Measurements from ENCODE around the gene CTNNA3. TPM values are rescaled to one million over a fixed set of nuclear protein-coding genes. Genes with fewer than 3 reads are reported as not detected.
"Not testable (repeated sequence)": the region's sequence is repeated elsewhere in the genome, so short reads cannot be mapped to it uniquely, and the experiment has no call there.

Gene CTNNA3
- total RNA-seq, 1 donor from 2014 or later = not detected

DNA sequence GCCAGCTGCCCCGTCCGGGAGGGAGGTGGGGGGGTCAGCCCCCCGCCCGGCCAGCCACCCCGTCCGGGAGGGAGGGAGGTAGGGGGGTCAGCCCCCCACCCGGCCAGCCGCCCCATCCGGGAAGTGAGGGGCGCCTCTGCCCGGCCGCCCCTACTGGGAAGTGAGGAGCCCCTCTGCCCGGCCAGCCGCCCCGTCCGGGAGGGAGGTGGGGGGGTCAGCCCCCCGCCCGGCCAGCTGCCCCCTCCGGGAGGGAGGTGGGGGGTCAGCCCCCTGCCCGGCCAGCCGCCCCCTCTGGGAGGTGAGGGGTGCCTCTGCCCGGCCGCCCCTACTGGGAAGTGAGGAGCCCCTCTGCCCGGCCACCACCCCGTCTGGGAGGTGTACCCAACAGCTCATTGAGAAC lies 4.1 kb downstream of the CTNNA3 start:
- H3K36me3 Mint-ChIP-seq (ENCODE audit: low read depth); H3K4me1 Mint-ChIP-seq (ENCODE audit: low read depth); H3K4me3 Mint-ChIP-seq; intact Hi-C loops (cut with micrococcal nuclease); H3K9me3 Mint-ChIP-seq; DNase-seq (ENCODE audit: low spot score); H3K27ac Mint-ChIP-seq: not testable (repeated sequence)
- H3K27me3 Mint-ChIP-seq (ENCODE audit: insufficient read depth) = peaks cover 32% of the 10 kb centered on the region

DNA sequence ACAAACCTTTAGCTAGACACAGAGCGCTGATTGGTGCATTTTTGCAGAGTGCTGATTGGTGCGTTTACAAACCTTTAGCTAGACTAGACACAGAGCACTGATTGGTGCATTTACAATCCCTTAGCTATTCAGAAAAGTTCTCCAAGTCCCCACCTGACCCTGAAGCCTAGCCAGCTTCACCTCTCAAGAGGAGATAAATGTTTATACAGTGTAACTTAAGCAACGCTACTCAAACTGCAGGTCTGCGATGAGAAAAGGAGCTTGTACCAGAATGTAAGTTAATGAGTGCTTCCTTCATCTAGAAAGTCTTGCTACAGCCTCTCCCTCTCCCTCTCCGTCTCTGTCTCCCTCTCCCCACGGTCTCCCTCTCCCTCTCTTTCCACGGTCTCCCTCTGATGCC lies 5.5 kb downstream of the CTNNA3 start:
- H3K27me3 Mint-ChIP-seq (ENCODE audit: insufficient read depth) = peaks cover 20% of the 10 kb centered on the region
- H3K4me3 Mint-ChIP-seq; intact Hi-C loops (cut with micrococcal nuclease); DNase-seq (ENCODE audit: low spot score); H3K36me3 Mint-ChIP-seq (ENCODE audit: low read depth); H3K9me3 Mint-ChIP-seq; H3K27ac Mint-ChIP-seq; H3K4me1 Mint-ChIP-seq (ENCODE audit: low read depth): not testable (repeated sequence)

DNA sequence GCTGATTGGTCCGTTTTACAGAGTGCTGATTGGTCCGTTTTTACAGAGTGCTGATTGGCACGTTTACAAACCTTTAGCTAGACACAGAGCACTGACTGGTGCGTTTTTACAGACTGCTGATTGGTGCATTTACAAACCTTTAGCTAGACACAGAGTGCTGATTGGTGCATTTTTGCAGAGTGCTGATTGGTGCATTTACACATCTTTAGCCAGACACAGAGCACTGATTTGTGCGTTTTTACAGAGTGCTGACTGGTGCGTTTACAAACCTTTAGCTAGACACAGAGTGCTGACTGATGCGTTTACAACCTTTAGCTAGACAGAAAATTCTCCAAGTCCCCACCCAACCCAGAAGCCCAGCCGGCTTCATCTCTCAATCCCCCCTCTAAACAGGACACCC lies 11.9 kb downstream of the CTNNA3 start:
- peaks cover 34% of the 10 kb centered on the region for H3K9me3 Mint-ChIP-seq
- DNase-seq (ENCODE audit: low spot score); H3K4me1 Mint-ChIP-seq (ENCODE audit: low read depth); H3K27ac Mint-ChIP-seq; H3K4me3 Mint-ChIP-seq; intact Hi-C loops (cut with micrococcal nuclease); H3K36me3 Mint-ChIP-seq (ENCODE audit: low read depth); H3K27me3 Mint-ChIP-seq (ENCODE audit: insufficient read depth): not testable (repeated sequence)

DNA sequence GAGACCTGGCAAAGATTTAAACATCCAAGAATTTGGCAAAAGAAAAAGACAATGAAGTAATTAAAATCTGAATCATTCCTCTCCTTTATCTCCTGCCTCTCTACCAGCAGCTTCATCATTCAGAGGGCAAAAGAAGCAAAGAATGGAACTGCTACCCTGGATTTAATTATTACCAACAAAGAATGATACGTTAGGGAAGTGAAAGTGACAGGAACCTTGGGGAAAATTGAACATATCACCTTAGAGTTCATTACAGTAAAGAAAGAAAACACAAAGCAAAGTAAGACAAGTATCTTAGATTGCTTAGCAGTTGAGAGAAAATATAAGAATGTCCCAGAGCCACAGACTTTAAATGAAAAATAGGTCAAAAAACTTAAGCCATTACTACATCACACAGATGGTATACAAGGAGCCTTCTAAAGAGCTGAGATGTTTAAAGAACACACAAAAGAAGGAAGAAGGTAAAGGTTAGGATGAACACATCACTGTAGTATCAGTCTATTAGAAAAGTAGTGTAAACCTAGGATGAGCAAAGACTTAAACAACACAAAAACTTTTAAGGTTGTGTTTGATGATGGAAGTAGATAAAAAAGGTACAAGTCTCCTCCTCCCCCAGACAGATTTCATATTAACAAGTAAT lies 17.5 kb downstream of the CTNNA3 start:
- Mint-ChIP-seq H3K27me3 (ENCODE audit: insufficient read depth) (peaks cover 25% of the 10 kb centered on the region), H3K4me1 (ENCODE audit: low read depth) (no peaks in the 10 kb centered on the region), H3K36me3 (ENCODE audit: low read depth) (no peaks in the 10 kb centered on the region), H3K9me3 (peaks cover 7% of the 10 kb centered on the region), H3K27ac (no peak overlapping the region), H3K4me3 (no peak overlapping the region)
- DNase-seq (ENCODE audit: low spot score) = no peak
- intact Hi-C loops (cut with micrococcal nuclease) = no loop called here

DNA sequence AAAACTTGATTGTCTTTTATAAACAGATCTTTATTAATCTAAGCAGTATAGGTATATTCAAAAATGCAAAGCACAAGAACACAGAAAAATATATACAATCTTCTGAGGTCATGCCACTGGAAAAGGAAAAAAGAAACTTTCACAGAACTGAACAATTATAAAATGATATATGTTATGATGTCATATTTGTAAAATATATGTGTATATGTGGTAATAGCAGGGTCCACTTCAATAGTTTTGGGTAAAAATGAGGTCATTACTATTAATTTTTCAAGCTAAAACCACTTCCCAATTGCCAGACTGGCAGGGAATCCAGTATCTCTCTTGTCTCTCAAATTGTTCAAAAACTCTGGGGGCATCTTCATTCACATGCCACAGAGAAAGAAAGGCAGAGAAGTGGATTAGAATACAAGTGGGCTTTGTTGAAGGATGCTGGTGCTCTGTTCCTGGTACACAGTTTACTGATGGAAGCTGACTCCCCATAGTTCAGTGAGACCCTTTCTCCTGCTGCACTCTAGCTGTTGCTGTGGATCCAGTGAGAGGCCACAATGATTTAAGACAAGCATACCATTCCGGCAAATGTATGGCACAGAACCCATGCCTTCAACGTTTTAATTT lies 19.7 kb downstream of the CTNNA3 start:
- no peak for DNase-seq (ENCODE audit: low spot score)
- intact Hi-C loops (cut with micrococcal nuclease) = no loop called here
- no peaks in the 10 kb centered on the region for H3K9me3 Mint-ChIP-seq
- no peak overlapping the region for H3K4me3 Mint-ChIP-seq
- H3K36me3 Mint-ChIP-seq (ENCODE audit: low read depth) = no peaks in the 10 kb centered on the region
- no peak overlapping the region for H3K27ac Mint-ChIP-seq
- no peaks in the 10 kb centered on the region for H3K4me1 Mint-ChIP-seq (ENCODE audit: low read depth)
- peaks cover 25% of the 10 kb centered on the region for H3K27me3 Mint-ChIP-seq (ENCODE audit: insufficient read depth)

DNA sequence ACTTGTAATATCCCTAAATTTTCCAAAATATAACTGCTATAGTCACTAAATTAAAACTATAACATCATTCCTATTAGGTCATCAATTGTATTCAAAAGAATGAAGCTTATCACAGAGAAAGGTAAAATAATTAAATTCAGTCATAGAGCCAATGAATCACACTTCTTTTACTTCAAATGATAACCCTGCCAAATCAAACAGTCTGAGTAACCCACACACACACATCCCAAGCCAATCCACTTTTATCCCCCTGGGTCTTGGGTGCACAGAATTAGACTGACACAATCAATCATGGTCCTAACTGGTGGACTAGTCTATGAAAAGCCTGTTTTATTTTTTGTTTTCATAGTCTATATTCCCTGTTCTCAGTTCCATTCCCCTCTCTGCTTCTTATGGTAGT lies 25.6 kb downstream of the CTNNA3 start:
- intact Hi-C loops (cut with micrococcal nuclease) = no loop called here
- H3K4me1 Mint-ChIP-seq (ENCODE audit: low read depth) = no peaks in the 10 kb centered on the region
- H3K27me3 Mint-ChIP-seq (ENCODE audit: insufficient read depth) = peaks cover 11% of the 10 kb centered on the region
- H3K4me3 Mint-ChIP-seq = no peak overlapping the region
- no peaks in the 10 kb centered on the region for H3K9me3 Mint-ChIP-seq
- no peak overlapping the region for H3K27ac Mint-ChIP-seq
- no peaks in the 10 kb centered on the region for H3K36me3 Mint-ChIP-seq (ENCODE audit: low read depth)
- no peak for DNase-seq (ENCODE audit: low spot score)

DNA sequence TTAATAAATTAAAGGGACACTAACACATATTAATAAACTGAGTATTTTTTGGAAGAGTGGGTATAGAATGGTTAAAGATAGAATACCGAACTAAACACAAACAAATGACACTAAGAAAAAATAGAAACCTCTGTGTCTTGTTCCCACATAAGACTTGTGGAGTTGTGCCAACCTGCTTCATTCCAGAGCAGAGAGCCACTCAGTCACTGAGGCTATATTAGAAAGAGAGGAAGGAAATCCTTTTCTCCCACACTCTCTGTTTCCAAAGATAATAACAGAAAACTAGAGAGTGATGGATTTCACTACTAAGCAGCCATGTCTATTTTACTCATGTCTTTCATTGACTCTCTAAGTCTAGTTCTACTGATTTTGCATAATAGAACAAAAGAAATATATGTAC lies 26.0 kb downstream of the CTNNA3 start:
- intact Hi-C loops (cut with micrococcal nuclease) = no loop called here
- Mint-ChIP-seq H3K4me3 (no peak overlapping the region), H3K27ac (no peak overlapping the region), H3K4me1 (ENCODE audit: low read depth) (no peaks in the 10 kb centered on the region), H3K9me3 (no peaks in the 10 kb centered on the region), H3K36me3 (ENCODE audit: low read depth) (no peaks in the 10 kb centered on the region), H3K27me3 (ENCODE audit: insufficient read depth) (peaks cover 15% of the 10 kb centered on the region)
- DNase-seq (ENCODE audit: low spot score) = no peak

DNA sequence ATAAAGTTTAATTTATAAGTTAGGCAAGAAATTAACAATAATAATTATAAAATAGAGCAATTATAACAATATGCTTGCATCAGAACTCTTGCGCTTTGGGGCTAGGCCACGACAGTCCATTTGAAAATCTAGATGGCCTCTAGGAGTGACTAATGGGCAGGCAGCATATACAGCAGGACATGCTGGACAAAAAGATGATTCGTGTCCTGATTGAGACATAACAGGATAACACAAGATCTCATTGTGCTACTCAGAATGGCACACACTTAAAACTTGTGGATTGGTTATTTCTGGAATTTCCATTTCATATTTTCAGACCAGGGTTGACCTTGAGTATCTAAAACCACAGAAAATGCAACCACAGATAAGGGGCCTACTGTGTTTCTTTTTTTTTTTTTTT lies 27.5 kb downstream of the CTNNA3 start:
- Mint-ChIP-seq H3K4me1 (ENCODE audit: low read depth) (no peaks in the 10 kb centered on the region), H3K27me3 (ENCODE audit: insufficient read depth) (peaks cover 15% of the 10 kb centered on the region), H3K36me3 (ENCODE audit: low read depth) (no peaks in the 10 kb centered on the region), H3K27ac (no peak overlapping the region), H3K9me3 (no peaks in the 10 kb centered on the region), H3K4me3 (no peak overlapping the region)
- no peak for DNase-seq (ENCODE audit: low spot score)
- intact Hi-C loops (cut with micrococcal nuclease) = no loop called here

DNA sequence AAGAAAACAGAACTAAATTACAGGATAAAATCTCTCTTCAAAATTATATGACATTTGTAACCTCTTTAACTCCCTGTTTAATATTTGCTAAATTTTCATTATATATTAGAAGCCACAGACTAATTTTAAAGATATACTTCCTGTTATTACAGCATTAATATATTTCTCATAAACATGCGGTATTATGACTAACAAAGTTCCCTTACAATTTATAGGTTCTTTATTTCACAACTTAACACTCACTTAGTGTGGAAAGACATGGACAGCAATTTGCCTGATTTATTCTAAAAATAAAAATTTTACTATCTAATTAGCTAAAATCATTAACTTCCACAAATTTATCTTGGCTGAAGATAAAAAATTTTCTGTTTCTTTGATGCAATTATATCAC lies 29.0 kb downstream of the CTNNA3 start:
- no peak overlapping the region for H3K4me3 Mint-ChIP-seq
- H3K36me3 Mint-ChIP-seq (ENCODE audit: low read depth) = no peaks in the 10 kb centered on the region
- no peaks in the 10 kb centered on the region for H3K4me1 Mint-ChIP-seq (ENCODE audit: low read depth)
- no peaks in the 10 kb centered on the region for H3K9me3 Mint-ChIP-seq
- H3K27me3 Mint-ChIP-seq (ENCODE audit: insufficient read depth) = peaks cover 15% of the 10 kb centered on the region
- intact Hi-C loops (cut with micrococcal nuclease) = no loop called here
- no peak for DNase-seq (ENCODE audit: low spot score)
- no peak overlapping the region for H3K27ac Mint-ChIP-seq

DNA sequence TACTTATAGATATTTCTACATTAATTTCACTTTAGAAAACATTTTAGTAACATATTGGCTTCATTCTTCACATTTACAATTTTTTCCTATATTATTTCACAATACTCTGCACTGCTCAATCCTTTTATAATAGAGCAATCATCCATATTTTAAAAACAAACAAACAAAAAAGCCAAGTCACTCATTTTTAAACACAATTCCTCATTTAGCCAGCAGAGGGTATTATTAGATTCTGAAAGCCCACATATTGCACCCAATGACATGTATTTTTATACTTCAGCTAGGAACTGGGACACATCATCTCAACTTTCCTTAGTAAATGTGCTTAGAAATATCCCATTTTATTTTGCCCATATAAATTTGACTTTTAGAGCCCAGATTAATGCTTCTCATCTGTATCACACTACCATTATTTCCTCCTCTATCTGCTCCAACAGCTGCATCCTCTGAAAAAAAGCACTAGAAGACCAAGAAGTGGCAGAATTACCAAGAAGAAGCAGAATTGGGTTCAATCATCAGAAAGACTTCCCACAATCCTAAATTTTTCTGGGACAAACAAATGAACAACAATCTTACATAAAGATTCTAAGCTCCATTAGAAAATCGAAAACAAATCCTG lies 29.5 kb downstream of the CTNNA3 start:
- intact Hi-C loops (cut with micrococcal nuclease) = loop anchor here (1.0 kb wide), 1 partner anchor 114 kb away; no protein-coding TSS in a partner anchor
- Mint-ChIP-seq H3K9me3 (no peaks in the 10 kb centered on the region), H3K27ac (no peak overlapping the region), H3K27me3 (ENCODE audit: insufficient read depth) (peaks cover 15% of the 10 kb centered on the region), H3K4me1 (ENCODE audit: low read depth) (no peaks in the 10 kb centered on the region), H3K36me3 (ENCODE audit: low read depth) (no peaks in the 10 kb centered on the region), H3K4me3 (no peak overlapping the region)
- no peak for DNase-seq (ENCODE audit: low spot score)

DNA sequence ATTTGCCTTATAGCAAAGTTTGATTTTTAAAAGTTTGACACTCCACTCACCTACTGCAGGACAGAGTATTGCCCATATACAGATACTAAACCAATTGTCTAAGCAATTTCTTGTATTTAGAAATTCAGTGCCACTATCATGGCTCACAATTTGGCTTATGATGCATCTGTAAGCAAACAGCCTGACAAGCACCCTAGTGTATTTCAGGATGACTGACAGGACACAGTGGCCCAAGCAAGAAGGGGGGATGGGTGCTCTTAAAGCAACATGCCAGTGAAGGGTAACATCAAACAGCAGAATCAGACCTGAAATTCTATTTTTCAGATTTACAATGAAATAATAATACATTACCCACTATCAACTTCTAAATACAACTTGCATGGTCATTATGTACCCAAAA lies 30.5 kb downstream of the CTNNA3 start:
- no peaks in the 10 kb centered on the region for H3K9me3 Mint-ChIP-seq
- no peak overlapping the region for H3K27ac Mint-ChIP-seq
- peaks cover 20% of the 10 kb centered on the region for H3K27me3 Mint-ChIP-seq (ENCODE audit: insufficient read depth)
- DNase-seq (ENCODE audit: low spot score) = no peak
- no peaks in the 10 kb centered on the region for H3K36me3 Mint-ChIP-seq (ENCODE audit: low read depth)
- no peak overlapping the region for H3K4me3 Mint-ChIP-seq
- H3K4me1 Mint-ChIP-seq (ENCODE audit: low read depth) = no peaks in the 10 kb centered on the region
- intact Hi-C loops (cut with micrococcal nuclease) = no loop called here

DNA sequence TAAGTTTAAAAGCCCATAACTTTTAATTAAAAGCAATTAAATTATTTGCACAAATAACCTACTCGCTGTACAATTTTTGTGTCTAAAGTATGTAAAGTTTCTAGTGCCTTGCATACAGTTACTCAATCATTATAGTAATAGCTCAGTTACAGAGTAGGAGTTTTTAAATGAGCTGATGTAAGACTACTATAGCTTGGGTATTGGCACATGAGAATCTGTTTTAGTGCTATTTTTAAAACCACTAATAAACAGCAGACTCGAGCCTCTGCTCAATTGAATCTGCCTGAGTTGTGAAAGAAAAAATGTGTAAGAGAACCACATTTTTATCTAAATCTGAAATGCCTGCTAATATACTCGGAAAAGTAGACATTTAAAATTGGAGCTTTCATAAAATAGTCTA lies 31.1 kb downstream of the CTNNA3 start:
- peaks cover 20% of the 10 kb centered on the region for H3K27me3 Mint-ChIP-seq (ENCODE audit: insufficient read depth)

DNA sequence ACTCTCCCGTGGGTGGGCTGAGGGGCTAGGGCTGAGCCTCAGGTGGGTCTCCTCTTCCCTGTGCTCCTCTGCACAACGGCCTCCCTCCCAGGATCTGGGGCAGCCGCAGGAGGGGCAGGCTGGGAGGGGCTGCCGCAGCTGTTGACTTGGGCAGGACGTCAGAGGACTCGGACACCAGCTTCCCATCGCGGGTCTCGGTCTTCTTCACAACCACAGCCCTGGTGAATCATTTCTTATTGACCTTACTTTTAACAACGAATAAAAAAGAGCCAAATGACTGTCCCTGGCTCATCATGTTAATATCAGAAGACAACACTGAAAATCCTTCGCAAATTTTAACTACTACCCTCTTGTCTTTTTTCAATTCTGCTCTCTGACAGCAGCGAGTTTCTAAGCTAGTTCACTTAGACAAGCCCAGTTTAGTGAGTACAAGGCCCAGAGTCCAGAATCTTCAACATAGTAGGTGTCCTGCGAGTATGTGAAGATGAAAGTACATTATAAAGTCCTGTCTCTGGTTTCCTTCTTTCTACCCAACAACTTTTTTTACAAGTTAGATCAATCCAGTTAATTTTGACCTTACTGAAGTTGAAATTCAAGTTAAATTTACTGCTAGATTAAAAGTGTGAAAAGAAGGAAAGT lies 32.4 kb downstream of the CTNNA3 start:
- no peak overlapping the region for H3K4me3 Mint-ChIP-seq
- H3K9me3 Mint-ChIP-seq = no peaks in the 10 kb centered on the region
- no peak overlapping the region for H3K27ac Mint-ChIP-seq
- intact Hi-C loops (cut with micrococcal nuclease) = no loop called here
- H3K4me1 Mint-ChIP-seq (ENCODE audit: low read depth) = no peaks in the 10 kb centered on the region
- H3K27me3 Mint-ChIP-seq (ENCODE audit: insufficient read depth) = peaks cover 17% of the 10 kb centered on the region
- no peak for DNase-seq (ENCODE audit: low spot score)
- no peaks in the 10 kb centered on the region for H3K36me3 Mint-ChIP-seq (ENCODE audit: low read depth)

More for the DNA sequence above, 31.1 kb downstream of the CTNNA3 start:
- no peak for DNase-seq (ENCODE audit: low spot score)
- Mint-ChIP-seq H3K9me3 (no peaks in the 10 kb centered on the region), H3K4me1 (ENCODE audit: low read depth) (no peaks in the 10 kb centered on the region), H3K4me3 (no peak overlapping the region), H3K27ac (no peak overlapping the region), H3K36me3 (ENCODE audit: low read depth) (no peaks in the 10 kb centered on the region)
- intact Hi-C loops (cut with micrococcal nuclease) = no loop called here

Measured in activated T-helper 1 cell treated with anti-CD3 and anti-CD28 coated beads, Interleukin-12 subunit alpha, Interleukin-12 subunit beta, Interleukin-2, Interleukin-4 antibody, amounts not matched to agents 30 ng/mL and 10 ng/mL and 1 ng/mL, durations not matched to agents 14 hours and 24 hours and 36 hours (primary cell).